ENCODE measurements around the gene SIRPA.

The SIRPA gene

GRCh38 chr20:1944345-1945091 is 49.3 kb downstream of the SIRPA start:
- no peak for TF ChIP-seq FOXM1 (IDR thresholded peaks at IDR 0.05; ENCODE audit: borderline replicate concordance, low read depth)
- TF ChIP-seq REST (IDR thresholded peaks at IDR 0.05; ENCODE audit: low read depth) = no peak
- TF ChIP-seq CREB1 (IDR thresholded peaks at IDR 0.05; ENCODE audit: low read depth) = no peak
- TF ChIP-seq MAX (IDR thresholded peaks at IDR 0.05) = no peak
- TF ChIP-seq CEBPB (IDR thresholded peaks at IDR 0.05) = no peak
- TF ChIP-seq YY1 (IDR thresholded peaks at IDR 0.05; ENCODE audit: low read depth) = no peak
- no peak for TF ChIP-seq TCF12 (IDR thresholded peaks at IDR 0.05; ENCODE audit: low read depth)
- TF ChIP-seq NFIC (IDR thresholded peaks at IDR 0.05) = no peak
- no peak for TF ChIP-seq ZBTB7A (IDR thresholded peaks at IDR 0.05; ENCODE audit: low read depth)
- TF ChIP-seq TAF1 (IDR thresholded peaks at IDR 0.05; ENCODE audit: low read depth) = no peak

GRCh38 chr20:1945134-1945618 is 50.0 kb downstream of the SIRPA start:
- TF ChIP-seq EP300 (IDR thresholded peaks at IDR 0.05; ENCODE audit: borderline replicate concordance) = no peak
- no peak for TF ChIP-seq REST (IDR thresholded peaks at IDR 0.05; ENCODE audit: low read depth)
- TF ChIP-seq CREB1 (IDR thresholded peaks at IDR 0.05; ENCODE audit: low read depth) = no peak
- no peak for TF ChIP-seq YY1 (IDR thresholded peaks at IDR 0.05; ENCODE audit: low read depth)
- no peak for TF ChIP-seq TCF12 (IDR thresholded peaks at IDR 0.05; ENCODE audit: low read depth)
- no peak for TF ChIP-seq NFIC (IDR thresholded peaks at IDR 0.05)
- no peak for TF ChIP-seq TEAD4 (IDR thresholded peaks at IDR 0.05)
- TF ChIP-seq USF1 (IDR thresholded peaks at IDR 0.05) = no peak

GRCh38 chr20:1945660-1946059 is 50.5 kb downstream of the SIRPA start:
- no peak for TF ChIP-seq MAX (IDR thresholded peaks at IDR 0.05)
- TF ChIP-seq TCF12 (IDR thresholded peaks at IDR 0.05; ENCODE audit: low read depth) = no peak
- no peak for TF ChIP-seq CREB1 (IDR thresholded peaks at IDR 0.05; ENCODE audit: low read depth)
- no peak for TF ChIP-seq USF1 (IDR thresholded peaks at IDR 0.05)
- no peak for TF ChIP-seq EP300 (IDR thresholded peaks at IDR 0.05; ENCODE audit: borderline replicate concordance)
- no peak for TF ChIP-seq YY1 (IDR thresholded peaks at IDR 0.05; ENCODE audit: low read depth)
- TF ChIP-seq TEAD4 (IDR thresholded peaks at IDR 0.05) = no peak
- no peak for TF ChIP-seq NFIC (IDR thresholded peaks at IDR 0.05)
- no peak for TF ChIP-seq TAF1 (IDR thresholded peaks at IDR 0.05; ENCODE audit: low read depth)
- no peak for TF ChIP-seq ZBTB7A (IDR thresholded peaks at IDR 0.05; ENCODE audit: low read depth)

GRCh38 chr20:1946442-1946761 is 51.2 kb downstream of the SIRPA start:
- TF ChIP-seq TEAD4 (IDR thresholded peaks at IDR 0.05) (no peak), NFIC (IDR thresholded peaks at IDR 0.05) (no peak), YY1 (IDR thresholded peaks at IDR 0.05; ENCODE audit: low read depth) (no peak), ZBTB7A (IDR thresholded peaks at IDR 0.05; ENCODE audit: low read depth) (no peak), CREB1 (IDR thresholded peaks at IDR 0.05; ENCODE audit: low read depth) (no peak), REST (IDR thresholded peaks at IDR 0.05; ENCODE audit: low read depth) (no peak), EGR1 (IDR thresholded peaks at IDR 0.05) (no peak)
